Heart right ventricle (tissue), 16 donors: ENCODE measurements around the gene HSPA2. TPM values are rescaled to one million over a fixed set of nuclear protein-coding genes. Genes with fewer than 3 reads are reported as not detected.

Experiments
- ATAC-seq, 8 donors: fragments of 200-7000 bp; cut with Tn5 transposase; one replicate each; pipeline ENCODE4 v1.9.1; 2020; ENCODE audit warnings: mild to moderate bottlenecking in 8 of 8, moderate library complexity in 8 of 8, moderate number of reproducible peaks in 1 of 8
- DNase-seq, 2 donors: peaks; one replicate each; pipeline ENCODE4 v3.0.0-alpha.2; 2020
- H3K27ac ChIP-seq, 10 donors: fragments of 200-600 bp; sonication (generic) in 2 of 10; one replicate each; pipeline versions ENCODE4 v1.5.0 to v1.8.0; 2020 to 2022; ENCODE audit warnings: mild to moderate bottlenecking in 3 of 10
- H3K27me3 ChIP-seq, 7 donors: fragments of 200-600 bp; one replicate each; pipeline ENCODE4 v1.8.0; 2021 to 2022; ENCODE audit warnings: mild to moderate bottlenecking in 2 of 7
- H3K36me3 ChIP-seq, 9 donors: fragments of 200-600 bp; sonication (generic) in 1 of 9; one replicate each; pipeline versions ENCODE4 v1.5.0 to v1.8.0; 2020 to 2022; ENCODE audit warnings: mild to moderate bottlenecking in 2 of 9
- H3K4me1 ChIP-seq, 9 donors: fragments of 200-600 bp; sonication (generic) in 1 of 9; one replicate each; pipeline versions ENCODE4 v1.5.0 to v1.8.0; 2020 to 2022; ENCODE audit warnings: mild to moderate bottlenecking in 4 of 9
- H3K4me3 ChIP-seq, 10 donors: fragments of 200-600 bp; sonication (generic) in 2 of 10; one replicate each; pipeline versions ENCODE4 v1.5.0 to v1.8.0; 2020 to 2022; ENCODE audit warnings: mild to moderate bottlenecking in 7 of 10, moderate library complexity in 2 of 10
- H3K9me3 ChIP-seq, 11 donors: fragments of 200-600 bp in 10 of 11; sonication (generic) in 2 of 11; one replicate each; pipeline versions ENCODE4 v1.5.0 to v1.8.0; 2013 to 2022; ENCODE audit warnings: mild to moderate bottlenecking in 2 of 11, control low read depth in 1 of 11, moderate library complexity in 1 of 11
- CTCF ChIP-seq, 9 donors: fragments of 200-600 bp; sonication (generic) in 2 of 9; IDR thresholded peaks; one replicate each; pipeline versions ENCODE4 v1.5.0 to v1.8.0; 2021 to 2022; ENCODE audit warnings: antibody characterized with exemption in 9 of 9, mild to moderate bottlenecking in 5 of 9, moderate library complexity in 1 of 9
- WGBS, 2 donors: extraction: QIAGEN DNeasy Blood & Tissue Kit; methylation state at CpG; one replicate each; pipeline ENCODE4 v1.1.7; 2013; ENCODE audit warnings: inconsistent platforms in 1 of 2; 5-methylcytosine and 5-hydroxymethylcytosine counted together
- intact Hi-C, 10 donors: fragments of 100-400 bp; cut with DNase I; formaldehyde crosslinking; loops; one replicate each; pipeline versions ENCODE4 v1.11.1 to v1.14.2; 2022
- polyA plus RNA-seq, 2 donors: library from polyadenylated mRNA; stranded (reverse); fragments of 200-250 nt; gene quantifications; one replicate each; pipeline ENCODE4 v1.2.3, GENCODE V29; 2013
- total RNA-seq, 10 donors: library from RNA; stranded (reverse); fragmentation: NEBNext Ultra II Directional in 3 of 10; extraction: Animal tissue kit (Norgen Biotek cat#: 25700) in 3 of 10; gene quantifications; one replicate each; pipeline versions ENCODE4 v1.2.1 to v1.2.4, GENCODE V29; 2021 to 2023
- donor health status: Arrhythmogenic right ventricular cardiomyopathy.
- donor health status: ischemic (EF 13 %, LVEDD 7.1; RV severe dilation, severe dysfunction).
- donor health status: healthy with polysubstance abuse.
- donor health status: DM: no; HTN: yes; CAD: no.
- donor health status: DM: no; HTN: no; CAD: no.
- donor health status: ischemic (EF 25% LVEDD 6.9; RV normal size, moderate dysfunction).
- donor health status: ischemic (EF 25% LVEDD 5.7; RV mildly dilated, moderate dysfunction).
- donor health status: healthy.
- donor health status: DM: yes; HTN: yes; CAD: no.
- donor health status: Ischemic cardiomyopathy.
- donor health status: ischemic (EF 35%, LVEDD 5.7; RV mildly dilated, moderate dysfunction).
- donor health status: nonischemic (EF 11% LVEDD 7.7; RV severe dilation, severe dysfunction).
- donor health status: DM: yes; HTN: yes; CAD: no.
- donor health status: PGD.
- donor health status: ischemic (EF 29% LVEDD 5.4; RV normal size, mild dysfunction).
- donor health status: nonischemic (EF 23%, LVEDD 6.1; RV moderate dilation, normal function).

The HSPA2 gene
- total and polyA plus RNA-seq, 12 donors: 2.6 to 77.6 (median 29.9) TPM

DNA sequence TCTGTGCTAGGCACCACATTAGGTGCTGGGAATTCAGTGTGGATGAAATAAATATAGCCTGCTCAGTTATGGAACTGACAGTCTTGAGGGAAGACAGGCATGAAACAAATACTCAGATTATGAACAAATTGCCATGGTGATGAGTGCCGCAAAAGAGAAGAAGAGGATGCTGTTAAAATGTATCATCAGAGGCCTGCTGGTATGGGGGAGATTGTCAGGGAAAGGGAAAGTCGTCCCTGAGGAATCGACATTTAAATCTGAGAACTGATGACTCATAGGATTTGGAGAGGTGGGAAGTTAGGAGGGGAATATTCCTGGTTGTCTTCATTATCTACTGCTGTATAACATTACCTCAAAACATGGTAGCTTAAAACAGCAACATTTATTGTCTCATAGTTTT is 51.3 kb downstream of the HSPA2 start:
- ATAC-seq (no peak), DNase-seq (no peak)
- no peak for TF ChIP-seq CTCF (IDR thresholded peaks at IDR 0.05)
- Histone ChIP-seq H3K36me3 (no peaks in the 10 kb centered on the region), H3K27me3 (no peaks in the 10 kb centered on the region), H3K4me1 (no peaks in the 10 kb centered on the region), H3K9me3 (no peaks in the 10 kb centered on the region), H3K27ac (no peak overlapping the region), H3K4me3 (no peak overlapping the region)
- intact Hi-C loops: no loop called here
- WGBS, 2 donors: 67 to 69% methylated on average over 3 of the region's 3 CpGs

Other genes with a start within 250 kb of the HSPA2 start
- 1 to 10 TPM in 4 of 10 donors, under 1 TPM in 6; 0.23 to 1.6 (median 0.88) TPM for gene ESR2, start 246.4 kb upstream of the HSPA2 start, total RNA-seq
- under 1 TPM; 0.12 to 0.15 TPM for gene ESR2, start 246.4 kb upstream of the HSPA2 start, polyA plus RNA-seq
- gene MTHFD1, start 152.4 kb upstream of the HSPA2 start, total RNA-seq: 10 to 100 TPM; 49.8 to 85.2 (median 66.9) TPM
- gene MTHFD1, start 152.4 kb upstream of the HSPA2 start, polyA plus RNA-seq: 10 to 100 TPM; 34.5 to 47.7 TPM
- under 1 TPM; 0.12 to 0.51 (median 0.20) TPM for gene AKAP5, start 75.2 kb upstream of the HSPA2 start, total RNA-seq
- under 1 TPM; 0.07 to 0.09 TPM for gene AKAP5, start 75.2 kb upstream of the HSPA2 start, polyA plus RNA-seq
- 10 to 100 TPM; 17.4 to 24.7 (median 21.2) TPM for gene ZBTB25, start 36.9 kb upstream of the HSPA2 start, total RNA-seq
- gene ZBTB25, start 36.9 kb upstream of the HSPA2 start, polyA plus RNA-seq: 10 to 100 TPM in 1 of 2 donors, 1 to 10 TPM in 1; 3.0 to 13.5 TPM
- gene ZBTB1, start 36.0 kb upstream of the HSPA2 start, total RNA-seq: 10 to 100 TPM; 17.4 to 26.4 (median 20.6) TPM
- 10 to 100 TPM in 1 of 2 donors, 1 to 10 TPM in 1; 5.6 to 26.0 TPM for gene ZBTB1, start 36.0 kb upstream of the HSPA2 start, polyA plus RNA-seq
- gene PPP1R36, start 9.2 kb downstream of the HSPA2 start, total RNA-seq: under 1 TPM in 8 of 10 donors, not detected in 2; 0.20 to 0.85 (median 0.49) TPM
- under 1 TPM; 0.07 to 0.59 TPM for gene PPP1R36, start 9.2 kb downstream of the HSPA2 start, polyA plus RNA-seq
- 10 to 100 TPM; 11.2 to 25.5 (median 16.2) TPM for gene PLEKHG3, start 163.7 kb downstream of the HSPA2 start, total RNA-seq
- gene PLEKHG3, start 163.7 kb downstream of the HSPA2 start, polyA plus RNA-seq: 1 to 10 TPM; 5.0 to 9.4 TPM